K562 (cell line): ENCODE data around the gene CTDNEP1. TPM values are rescaled to one million over a fixed set of nuclear protein-coding genes. Genes with fewer than 3 reads are reported as not detected.

ENCODE experiments used
- ATAC-seq: fragments of 200-7000 bp; cut with Tn5 transposase; 3 replicates; pipeline ENCODE4 v1.9.1; 2020; ENCODE audit warnings: moderate library complexity
- BruUV-seq: library from RNA; stranded (reverse); fragments of 400-500 nt; replicated peaks from 2 replicates; lab custom pipeline; 2021; lab: Mats Ljungman, UMichigan
- CTCF ChIA-PET: fragments of 300-600 bp; formaldehyde crosslinking; extraction: SDS; loops from one replicate; lab custom pipeline; 2021; ENCODE audit warnings: low intra/inter-chr PET ratio; lab: Yijun Ruan, JAX
- POLR2A ChIA-PET: fragments of 300-600, 350-650 bp; sonication (Branson Sonifier 250); formaldehyde crosslinking; extraction: SDS; loops from one replicate; lab custom pipeline; 2021; ENCODE audit warnings: antibody characterized with exemption, inconsistent platforms; lab: Yijun Ruan, JAX
- DNase-seq, 4 experiments: peaks; one replicate each; pipeline versions ENCODE4 v3.0.0 to v3.0.0-alpha.2; 2011 to 2018; ENCODE audit warnings: low spot score in 3 of 4, mixed read lengths in 3 of 4; ENCODE audit errors: extremely low read depth in 1 of 4
- FAIRE-seq: peaks from 2 replicates; lab custom pipeline; 2011; peaks lifted over from hg19 to GRCh38; lab: Jason Lieb, UNC
- H2AFZ ChIP-seq: 2 replicates; pipeline ENCODE4 v1.6.0; 2011; ENCODE audit warnings: low read depth, low read length, control low read depth, inconsistent platforms
- H3K27ac ChIP-seq: fragments of 200-600 bp; 3 replicates; pipeline ENCODE4 v1.8.0; 2011; ENCODE audit warnings: low read depth, mild to moderate bottlenecking, control low read depth, inconsistent platforms, low read length, moderate library complexity, mixed read lengths; ENCODE audit errors: extremely low read depth
- H3K27me3 ChIP-seq, 2 experiments: fragments of 300-600 bp in 1 of 2; 2 replicates in 1 of 2; 3 replicates in 1 of 2; pipeline versions ENCODE4 v1.6.0 to v1.8.0; 2011; ENCODE audit warnings: inconsistent platforms in 2 of 2, low read length in 2 of 2, mild to moderate bottlenecking in 1 of 2, mixed read lengths in 1 of 2, moderate library complexity in 1 of 2; ENCODE audit not compliant: control insufficient read depth in 2 of 2, insufficient read depth in 2 of 2
- H3K36me3 ChIP-seq: fragments of 300-600 bp; 3 replicates; pipeline ENCODE4 v1.8.0; 2011; ENCODE audit warnings: mild to moderate bottlenecking, low read length, inconsistent platforms; ENCODE audit not compliant: control insufficient read depth, insufficient read depth
- H3K4me1 ChIP-seq, 2 experiments: fragments of 200-600 bp in 1 of 2; replicated peaks in 1 of 2; 2 replicates in 1 of 2; 3 replicates in 1 of 2; pipeline versions ENCODE4 v1.5.1 to v1.8.0; 2011; ENCODE audit warnings: inconsistent platforms in 2 of 2, low read length in 2 of 2, mild to moderate bottlenecking in 1 of 2, mixed read lengths in 1 of 2, moderate library complexity in 1 of 2; ENCODE audit not compliant: control insufficient read depth in 2 of 2, insufficient read depth in 2 of 2
- H3K4me2 ChIP-seq: 2 replicates; pipeline ENCODE4 v1.6.1; 2011; ENCODE audit warnings: low read length, control low read depth, inconsistent platforms, mixed read lengths; ENCODE audit not compliant: insufficient read depth
- H3K4me3 ChIP-seq: fragments of 200-600 bp; sonication (generic), shearing (Covaris generic); 2 replicates; pipeline ENCODE4 v1.5.1; 2016; ENCODE audit warnings: control low read depth, inconsistent platforms
- H3K79me2 ChIP-seq: fragments of 200-600 bp; 3 replicates; pipeline ENCODE4 v1.8.0; 2011; ENCODE audit warnings: low read length, inconsistent platforms; ENCODE audit not compliant: control insufficient read depth, insufficient read depth
- H3K9ac ChIP-seq, 2 experiments: 2 replicates each; pipeline versions ENCODE4 v1.6.0 to v1.6.1; 2011; ENCODE audit warnings: low read depth in 2 of 2, low read length in 2 of 2, control low read depth in 1 of 2, inconsistent platforms in 1 of 2, mild to moderate bottlenecking in 1 of 2, mixed read lengths in 1 of 2; ENCODE audit not compliant: insufficient read depth in 1 of 2
- H3K9me1 ChIP-seq: one replicate; pipeline ENCODE4 v1.6.0; 2011; ENCODE audit warnings: inconsistent platforms, mild to moderate bottlenecking, low read length, moderate library complexity; ENCODE audit not compliant: control insufficient read depth, insufficient read depth
- H3K9me3 ChIP-seq: replicated peaks from 2 replicates; pipeline ENCODE4 v1.5.1; 2011; ENCODE audit warnings: low read depth, low read length, inconsistent platforms; ENCODE audit not compliant: control insufficient read depth, insufficient read depth
- H4K20me1 ChIP-seq: replicated peaks from 2 replicates; pipeline ENCODE4 v1.6.1; 2011; ENCODE audit warnings: low read length, inconsistent platforms, mixed read lengths; ENCODE audit not compliant: control insufficient read depth, insufficient read depth
- ARID2 ChIP-seq: fragments of 450-650 bp; IDR thresholded peaks from 2 replicates; pipeline ENCODE4 v1.6.1; 2017; ENCODE audit warnings: antibody characterized with exemption, mild to moderate bottlenecking
- CHD2 ChIP-seq: IDR thresholded peaks from 2 replicates; pipeline ENCODE4 v1.6.1; 2011; ENCODE audit warnings: low read depth, low read length
- COPS2 ChIP-seq: fragments of 450-650 bp; conservative IDR thresholded peaks from 2 replicates; pipeline ENCODE4 v1.6.1; 2016; ENCODE audit warnings: mild to moderate bottlenecking, moderate library complexity
- DDX20 ChIP-seq: fragments of 450-650 bp; IDR thresholded peaks from 2 replicates; pipeline ENCODE4 v1.6.1; 2016; ENCODE audit warnings: missing genetic modification characterization, low read depth, mild to moderate bottlenecking, missing compliant biosample characterization, moderate library complexity
- GTF2B ChIP-seq: IDR thresholded peaks from 2 replicates; pipeline ENCODE4 v1.6.1; 2011; ENCODE audit not compliant: insufficient read length; ENCODE audit errors: extremely low read depth
- JUNB ChIP-seq: fragments of 450-650 bp; formaldehyde crosslinking; conservative IDR thresholded peaks from 2 replicates; pipeline ENCODE4 v1.4.0; 2020; ENCODE audit warnings: mild to moderate bottlenecking
- NFXL1 ChIP-seq: fragments of 450-650 bp; formaldehyde crosslinking; IDR thresholded peaks from 2 replicates; pipeline ENCODE4 v1.4.0; 2021; ENCODE audit warnings: mild to moderate bottlenecking
- TAF7 ChIP-seq: fragments of 450-650 bp; IDR thresholded peaks from 2 replicates; pipeline ENCODE4 v1.6.1; 2016; ENCODE audit warnings: missing genetic modification characterization, missing compliant biosample characterization
- ZZZ3 ChIP-seq: fragments of 450-650 bp; IDR thresholded peaks from 2 replicates; pipeline ENCODE4 v1.6.1; 2016; ENCODE audit warnings: antibody characterized with exemption, mild to moderate bottlenecking, moderate library complexity
- WGBS: fragments of 100-300 bp; shearing (Covaris generic); methylation state at CpG from one replicate; pipeline ENCODE4 v1.1.6; 2016; ENCODE audit warnings: low coverage, mixed read lengths; ENCODE audit not compliant: insufficient coverage; ENCODE audit errors: missing lambda C conversion rate; 5-methylcytosine and 5-hydroxymethylcytosine counted together
- in situ Hi-C: fragments of 300-500 bp; cut with MboI; formaldehyde crosslinking; loops from 4 replicates; pipeline ENCODE4 v1.15.0; 2018; ENCODE audit warnings: inconsistent platforms, mixed read lengths
- intact Hi-C: fragments of 100-400 bp; cut with micrococcal nuclease; formaldehyde crosslinking; loops from 2 replicates; pipeline ENCODE4 v1.14.2; 2022
- polyA plus RNA-seq, 8 experiments: library from polyadenylated mRNA; depleted of rRNA in 4 of 8; stranded (reverse) in 5 of 8; unstranded in 3 of 8; fragments of >200 nt; fragmentation: Nextera tagmentation in 2 of 8; fragmentation: Illumina TruSeq in 1 of 8; extraction: Ambion mirVana in 2 of 8; extraction: Trizol in 1 of 8; gene quantifications; 2 replicates each; pipeline versions ENCODE4 v1.2.1 to v1.2.3, GENCODE V29; 2011 to 2014; ENCODE audit warnings: inconsistent platforms in 1 of 8, missing spikeins in 1 of 8
- total RNA-seq, 7 experiments: library from RNA; depleted of rRNA in 6 of 7; stranded (reverse); fragments of >200 nt in 6 of 7; fragmentation: Illumina TruSeq in 2 of 7; extraction: Trizol in 2 of 7; gene quantifications; 2 replicates each; pipeline versions ENCODE4 v1.2.1 to v1.2.3, GENCODE V29; 2011 to 2021; ENCODE audit warnings: low replicate concordance in 1 of 7
- TF ChIP-seq, protein P1 (sequence below): fragments of 250-450 bp; sonication (Bioruptor Pico); IDR thresholded peaks from 2 replicates; pipeline ENCODE4 v1.5.0; 2021
- TF ChIP-seq, protein P2 (sequence below): fragments of 200-800 bp; sonication (Bioruptor generic); IDR thresholded peaks from 2 replicates; pipeline ENCODE4 v1.6.1; 2017; ENCODE audit warnings: missing genetic modification characterization, missing compliant biosample characterization
- TF ChIP-seq, protein P3 (sequence below): fragments of 200-400 bp; formaldehyde crosslinking; IDR thresholded peaks from 2 replicates; pipeline ENCODE4 v1.6.1; 2017; ENCODE audit warnings: mild to moderate bottlenecking, low read depth, low read length, moderate library complexity

The CTDNEP1 gene
- total and polyA plus RNA-seq, 9 of the 15 experiments (the other 6 are each of a cell fraction or from before 2014, with no cell fraction given), result 10.7 to 150 (median 28.5) TPM

DNA sequence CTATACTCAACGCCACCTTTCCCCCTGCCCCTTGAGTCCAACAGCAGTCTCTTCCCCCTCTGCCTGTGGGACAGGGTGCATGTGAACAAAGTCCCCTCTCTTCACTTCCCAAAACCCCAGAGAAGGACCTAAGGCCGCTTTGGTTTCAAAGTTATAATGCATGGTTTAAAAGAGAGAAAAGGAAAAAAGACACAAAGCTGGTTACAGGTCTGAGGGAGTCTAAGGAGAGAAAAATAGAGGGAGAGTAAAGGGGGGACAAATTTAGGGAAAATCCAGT is 8.1 kb downstream of the CTDNEP1 start:
- BruUV-seq, result no TSS peak
- intact Hi-C loops (no loop called here), in situ Hi-C loops (no loop called here)
- Histone ChIP-seq H3K27ac (peak overlapping the region; percentile 98; the same call in 2 of the 3 replicates), H3K9me1 (no peaks in the 10 kb centered on the region), H3K79me2 (peaks cover 49% of the 10 kb centered on the region), H3K36me3 (peaks cover 53% of the 10 kb centered on the region), H3K27me3 (no peaks in the 10 kb centered on the region), H4K20me1 (no peaks in the 10 kb centered on the region), H2AFZ (no peak overlapping the region), H3K4me3 (peak overlapping the region; percentile 68), H3K9ac (peak overlapping the region; percentile 80 to 97; a peak in 2 of 4 replicates), H3K4me1 (peaks cover 17 to 22% of the 10 kb centered on the region in 2 experiments; a peak in 4 of 5 replicates), H3K9me3 (no peaks in the 10 kb centered on the region), H3K4me2 (peak overlapping the region; percentile 90)
- CTCF ChIA-PET, result no interaction called here
- TF ChIP-seq DDX20 (tag), result no peak
- TF ChIP-seq ZZZ3, result no peak
- TF ChIP-seq CHD2, result no peak
- TF ChIP-seq, protein P1, sequence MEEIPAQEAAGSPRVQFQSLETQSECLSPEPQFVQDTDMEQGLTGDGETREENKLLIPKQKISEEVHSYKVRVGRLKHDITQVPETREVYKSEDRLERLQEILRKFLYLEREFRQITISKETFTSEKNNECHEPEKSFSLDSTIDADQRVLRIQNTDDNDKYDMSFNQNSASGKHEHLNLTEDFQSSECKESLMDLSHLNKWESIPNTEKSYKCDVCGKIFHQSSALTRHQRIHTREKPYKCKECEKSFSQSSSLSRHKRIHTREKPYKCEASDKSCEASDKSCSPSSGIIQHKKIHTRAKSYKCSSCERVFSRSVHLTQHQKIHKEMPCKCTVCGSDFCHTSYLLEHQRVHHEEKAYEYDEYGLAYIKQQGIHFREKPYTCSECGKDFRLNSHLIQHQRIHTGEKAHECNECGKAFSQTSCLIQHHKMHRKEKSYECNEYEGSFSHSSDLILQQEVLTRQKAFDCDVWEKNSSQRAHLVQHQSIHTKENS (CRISPR knock-in tag), result no peak
- TF ChIP-seq, protein P2, sequence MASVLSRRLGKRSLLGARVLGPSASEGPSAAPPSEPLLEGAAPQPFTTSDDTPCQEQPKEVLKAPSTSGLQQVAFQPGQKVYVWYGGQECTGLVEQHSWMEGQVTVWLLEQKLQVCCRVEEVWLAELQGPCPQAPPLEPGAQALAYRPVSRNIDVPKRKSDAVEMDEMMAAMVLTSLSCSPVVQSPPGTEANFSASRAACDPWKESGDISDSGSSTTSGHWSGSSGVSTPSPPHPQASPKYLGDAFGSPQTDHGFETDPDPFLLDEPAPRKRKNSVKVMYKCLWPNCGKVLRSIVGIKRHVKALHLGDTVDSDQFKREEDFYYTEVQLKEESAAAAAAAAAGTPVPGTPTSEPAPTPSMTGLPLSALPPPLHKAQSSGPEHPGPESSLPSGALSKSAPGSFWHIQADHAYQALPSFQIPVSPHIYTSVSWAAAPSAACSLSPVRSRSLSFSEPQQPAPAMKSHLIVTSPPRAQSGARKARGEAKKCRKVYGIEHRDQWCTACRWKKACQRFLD, result no peak
- no peak for TF ChIP-seq TAF7
- TF ChIP-seq COPS2, result no peak
- TF ChIP-seq, protein P3, sequence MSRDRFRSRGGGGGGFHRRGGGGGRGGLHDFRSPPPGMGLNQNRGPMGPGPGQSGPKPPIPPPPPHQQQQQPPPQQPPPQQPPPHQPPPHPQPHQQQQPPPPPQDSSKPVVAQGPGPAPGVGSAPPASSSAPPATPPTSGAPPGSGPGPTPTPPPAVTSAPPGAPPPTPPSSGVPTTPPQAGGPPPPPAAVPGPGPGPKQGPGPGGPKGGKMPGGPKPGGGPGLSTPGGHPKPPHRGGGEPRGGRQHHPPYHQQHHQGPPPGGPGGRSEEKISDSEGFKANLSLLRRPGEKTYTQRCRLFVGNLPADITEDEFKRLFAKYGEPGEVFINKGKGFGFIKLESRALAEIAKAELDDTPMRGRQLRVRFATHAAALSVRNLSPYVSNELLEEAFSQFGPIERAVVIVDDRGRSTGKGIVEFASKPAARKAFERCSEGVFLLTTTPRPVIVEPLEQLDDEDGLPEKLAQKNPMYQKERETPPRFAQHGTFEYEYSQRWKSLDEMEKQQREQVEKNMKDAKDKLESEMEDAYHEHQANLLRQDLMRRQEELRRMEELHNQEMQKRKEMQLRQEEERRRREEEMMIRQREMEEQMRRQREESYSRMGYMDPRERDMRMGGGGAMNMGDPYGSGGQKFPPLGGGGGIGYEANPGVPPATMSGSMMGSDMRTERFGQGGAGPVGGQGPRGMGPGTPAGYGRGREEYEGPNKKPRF, result no peak
- TF ChIP-seq JUNB, result no peak
- no peak for TF ChIP-seq ARID2
- TF ChIP-seq GTF2B, result no peak
- TF ChIP-seq NFXL1, result no peak
- FAIRE-seq, result peak; percentile 6
- 0% methylated on average over 1 of the region's 2 CpGs for WGBS
- POLR2A ChIA-PET, result interaction anchor here (0.6 to 3.6 kb wide), 6 partner anchors 8 to 648 kb away, joined by 3 to 16 read pairs (median 6); partner anchors contain the start of genes ACADVL, CTDNEP1, DLG4 and DVL2
- no peak for DNase-seq
- no peak for ATAC-seq
